ENCODE data around the gene EMC1. TPM values are rescaled to one million over a fixed set of nuclear protein-coding genes. Genes with fewer than 3 reads are reported as not detected.

EMC1 gene
- polyA plus RNA-seq, 1 of the 3 experiments (the other 2 are of a cell fraction), result 87.6 TPM

GRCh38 chr1:19209439-19209989, 41.8 kb downstream of the EMC1 start:
- peak overlapping the region; percentile 82 for H3K9ac ChIP-seq
- peaks cover 22% of the 10 kb centered on the region for H3F3A ChIP-seq (replicated peaks; ENCODE audit: insufficient read depth)
- no peak overlapping the region for H2AFZ ChIP-seq (ENCODE audit: low read depth)
- peak overlapping the region; percentile 87 to 96 for H3K4me3 ChIP-seq (ENCODE audit: low read depth in 2 of 2, low read length in 1 of 2)
- peaks cover 49% of the 10 kb centered on the region for H4K20me1 ChIP-seq (ENCODE audit: insufficient read depth)
- TF ChIP-seq MXI1 (IDR thresholded peaks at IDR 0.05; ENCODE audit: low read depth, low read length) (peak; percentile 57; the same call in 1 of the 2 replicates), RXRA (IDR thresholded peaks at IDR 0.05; ENCODE audit: borderline replicate concordance, low read depth) (no peak)
- CTCF ChIA-PET, result interaction anchor here (0.8 to 1.1 kb wide), 5 partner anchors 14 to 506 kb away, joined by 3 to 5 read pairs (median 4); no protein-coding TSS in a partner anchor
- H3K79me2 ChIP-seq (ENCODE audit: insufficient read depth), result peaks cover 100% of the 10 kb centered on the region
- H3K27me3 ChIP-seq (ENCODE audit: insufficient read depth), result no peaks in the 10 kb centered on the region
- H3K4me2 ChIP-seq, result peak overlapping the region; percentile 83
- DNase-seq, result peak; percentile 36
- 0% methylated on average over 24 of the region's 28 CpGs for WGBS (ENCODE audit: low lambda C conversion rate)
- no peaks in the 10 kb centered on the region for H3K9me3 ChIP-seq
- H3K4me1 ChIP-seq (ENCODE audit: control insufficient read depth in 1 of 2, insufficient read depth in 2 of 2, low read depth in 1 of 2, low read length in 1 of 2), result peaks cover 25 to 28% of the 10 kb centered on the region in 2 experiments
- peak overlapping the region; percentile 78 to 86 for H3K27ac ChIP-seq (ENCODE audit: low read depth in 2 of 2, low read length in 1 of 2)
- POLR2A ChIA-PET, result no interaction called here
- H3K9me2 ChIP-seq, result no peaks in the 10 kb centered on the region
- peaks cover 15 to 26% of the 10 kb centered on the region in 2 experiments for H3K36me3 ChIP-seq (replicated peaks in 1 of 2; ENCODE audit: control insufficient read depth in 1 of 2, insufficient read depth in 2 of 2, low read length in 1 of 2)

GRCh38 chr1:19208710-19209438, 42.5 kb downstream of the EMC1 start:
- Histone ChIP-seq H4K20me1 (ENCODE audit: insufficient read depth) (peaks cover 56% of the 10 kb centered on the region), H3K36me3 (replicated peaks in 1 of 2; ENCODE audit: control insufficient read depth in 1 of 2, insufficient read depth in 2 of 2, low read length in 1 of 2) (peaks cover 8 to 20% of the 10 kb centered on the region in 2 experiments), H3K27ac (ENCODE audit: low read depth in 2 of 2, low read length in 1 of 2) (peak overlapping the region; percentile 78 to 86), H3K4me2 (peak overlapping the region; percentile 83), H3K4me3 (ENCODE audit: low read depth in 2 of 2, low read length in 1 of 2) (peak overlapping the region; percentile 87 to 96), H2AFZ (ENCODE audit: low read depth) (no peak overlapping the region), H3K79me2 (ENCODE audit: insufficient read depth) (peaks cover 100% of the 10 kb centered on the region), H3K27me3 (ENCODE audit: insufficient read depth) (no peaks in the 10 kb centered on the region), H3K9me3 (no peaks in the 10 kb centered on the region), H3K9me2 (no peaks in the 10 kb centered on the region), H3F3A (replicated peaks; ENCODE audit: insufficient read depth) (peaks cover 23% of the 10 kb centered on the region), H3K9ac (peak overlapping the region; percentile 82), H3K4me1 (ENCODE audit: control insufficient read depth in 1 of 2, insufficient read depth in 2 of 2, low read depth in 1 of 2, low read length in 1 of 2) (peaks cover 25 to 29% of the 10 kb centered on the region in 2 experiments)
- 11% methylated on average over 8 of the region's 8 CpGs for WGBS (ENCODE audit: low lambda C conversion rate)
- ChIA-PET POLR2A (no interaction called here), CTCF (interaction anchor here (0.8 to 1.1 kb wide), 5 partner anchors 13 to 324 kb away, joined by 3 to 5 read pairs (median 4); no protein-coding TSS in a partner anchor)
- no peak for DNase-seq
- no peak for TF ChIP-seq IRF3 (IDR thresholded peaks at IDR 0.05; ENCODE audit: low read depth, low read length)
- TF ChIP-seq GABPA (IDR thresholded peaks at IDR 0.05; ENCODE audit: low read depth), result no peak
- TF ChIP-seq USF2 (IDR thresholded peaks at IDR 0.05; ENCODE audit: borderline replicate concordance, low read depth, low read length), result no peak
- TF ChIP-seq EP300 (IDR thresholded peaks at IDR 0.05; ENCODE audit: borderline replicate concordance in 1 of 2, low read depth in 1 of 2, low read length in 1 of 2), result no peak
- no peak for TF ChIP-seq SIN3A (IDR thresholded peaks at IDR 0.05; ENCODE audit: borderline replicate concordance, low read depth, low read length)
- TF ChIP-seq FOSL2 (IDR thresholded peaks at IDR 0.05; ENCODE audit: borderline replicate concordance, low read depth), result no peak
- no peak for TF ChIP-seq EZH2phosphoT487 (IDR thresholded peaks at IDR 0.05; ENCODE audit: borderline replicate concordance, low read depth)
- no peak for TF ChIP-seq RAD21 (IDR thresholded peaks at IDR 0.05; ENCODE audit: low read length)
- TF ChIP-seq TEAD4 (IDR thresholded peaks at IDR 0.05; ENCODE audit: borderline replicate concordance, insufficient read depth), result no peak
- TF ChIP-seq ZBTB33 (IDR thresholded peaks at IDR 0.05; ENCODE audit: borderline replicate concordance, low read depth), result no peak
- TF ChIP-seq POLR2AphosphoS5 (IDR thresholded peaks at IDR 0.05; ENCODE audit: low read depth, low read length), result no peak
- no peak for TF ChIP-seq TAF1 (IDR thresholded peaks at IDR 0.05; ENCODE audit: borderline replicate concordance, low read depth, low read length)
- no peak for TF ChIP-seq GATA2 (CRISPR knock-in tag; IDR thresholded peaks at IDR 0.05)
- no peak for TF ChIP-seq MXI1 (IDR thresholded peaks at IDR 0.05; ENCODE audit: low read depth, low read length)
- TF ChIP-seq CHD2 (IDR thresholded peaks at IDR 0.05; ENCODE audit: low read length, partially characterized antibody), result no peak
- no peak for TF ChIP-seq RXRA (IDR thresholded peaks at IDR 0.05; ENCODE audit: borderline replicate concordance, low read depth)

Measured in SK-N-SH (cell line).